K562 (cell line): ENCODE data around the gene CRAMP1. TPM values are rescaled to one million over a fixed set of nuclear protein-coding genes. Genes with fewer than 3 reads are reported as not detected.

ENCODE experiments used
- ATAC-seq: fragments of 200-7000 bp; cut with Tn5 transposase; 3 replicates; pipeline ENCODE4 v1.9.1; 2020; ENCODE audit warnings: moderate library complexity
- BruUV-seq: library from RNA; stranded (reverse); fragments of 400-500 nt; replicated peaks from 2 replicates; lab custom pipeline; 2021; lab: Mats Ljungman, UMichigan
- CTCF ChIA-PET: fragments of 300-600 bp; formaldehyde crosslinking; extraction: SDS; loops from one replicate; lab custom pipeline; 2021; ENCODE audit warnings: low intra/inter-chr PET ratio; lab: Yijun Ruan, JAX
- POLR2A ChIA-PET: fragments of 300-600, 350-650 bp; sonication (Branson Sonifier 250); formaldehyde crosslinking; extraction: SDS; loops from one replicate; lab custom pipeline; 2021; ENCODE audit warnings: antibody characterized with exemption, inconsistent platforms; lab: Yijun Ruan, JAX
- DNase-seq, 4 experiments: peaks; one replicate each; pipeline versions ENCODE4 v3.0.0 to v3.0.0-alpha.2; 2011 to 2018; ENCODE audit warnings: low spot score in 3 of 4, mixed read lengths in 3 of 4; ENCODE audit errors: extremely low read depth in 1 of 4
- FAIRE-seq: peaks from 2 replicates; lab custom pipeline; 2011; peaks lifted over from hg19 to GRCh38; lab: Jason Lieb, UNC
- H2AFZ ChIP-seq: 2 replicates; pipeline ENCODE4 v1.6.0; 2011; ENCODE audit warnings: low read depth, low read length, control low read depth, inconsistent platforms
- H3K27ac ChIP-seq: fragments of 200-600 bp; 3 replicates; pipeline ENCODE4 v1.8.0; 2011; ENCODE audit warnings: low read depth, mild to moderate bottlenecking, control low read depth, inconsistent platforms, low read length, moderate library complexity, mixed read lengths; ENCODE audit errors: extremely low read depth
- H3K27me3 ChIP-seq, 2 experiments: fragments of 300-600 bp in 1 of 2; 2 replicates in 1 of 2; 3 replicates in 1 of 2; pipeline versions ENCODE4 v1.6.0 to v1.8.0; 2011; ENCODE audit warnings: inconsistent platforms in 2 of 2, low read length in 2 of 2, mild to moderate bottlenecking in 1 of 2, mixed read lengths in 1 of 2, moderate library complexity in 1 of 2; ENCODE audit not compliant: control insufficient read depth in 2 of 2, insufficient read depth in 2 of 2
- H3K36me3 ChIP-seq: fragments of 300-600 bp; 3 replicates; pipeline ENCODE4 v1.8.0; 2011; ENCODE audit warnings: mild to moderate bottlenecking, low read length, inconsistent platforms; ENCODE audit not compliant: control insufficient read depth, insufficient read depth
- H3K4me1 ChIP-seq, 2 experiments: fragments of 200-600 bp in 1 of 2; replicated peaks in 1 of 2; 2 replicates in 1 of 2; 3 replicates in 1 of 2; pipeline versions ENCODE4 v1.5.1 to v1.8.0; 2011; ENCODE audit warnings: inconsistent platforms in 2 of 2, low read length in 2 of 2, mild to moderate bottlenecking in 1 of 2, mixed read lengths in 1 of 2, moderate library complexity in 1 of 2; ENCODE audit not compliant: control insufficient read depth in 2 of 2, insufficient read depth in 2 of 2
- H3K4me2 ChIP-seq: 2 replicates; pipeline ENCODE4 v1.6.1; 2011; ENCODE audit warnings: low read length, control low read depth, inconsistent platforms, mixed read lengths; ENCODE audit not compliant: insufficient read depth
- H3K4me3 ChIP-seq: fragments of 200-600 bp; sonication (generic), shearing (Covaris generic); 2 replicates; pipeline ENCODE4 v1.5.1; 2016; ENCODE audit warnings: control low read depth, inconsistent platforms
- H3K79me2 ChIP-seq: fragments of 200-600 bp; 3 replicates; pipeline ENCODE4 v1.8.0; 2011; ENCODE audit warnings: low read length, inconsistent platforms; ENCODE audit not compliant: control insufficient read depth, insufficient read depth
- H3K9ac ChIP-seq, 2 experiments: 2 replicates each; pipeline versions ENCODE4 v1.6.0 to v1.6.1; 2011; ENCODE audit warnings: low read depth in 2 of 2, low read length in 2 of 2, control low read depth in 1 of 2, inconsistent platforms in 1 of 2, mild to moderate bottlenecking in 1 of 2, mixed read lengths in 1 of 2; ENCODE audit not compliant: insufficient read depth in 1 of 2
- H3K9me1 ChIP-seq: one replicate; pipeline ENCODE4 v1.6.0; 2011; ENCODE audit warnings: inconsistent platforms, mild to moderate bottlenecking, low read length, moderate library complexity; ENCODE audit not compliant: control insufficient read depth, insufficient read depth
- H3K9me3 ChIP-seq: replicated peaks from 2 replicates; pipeline ENCODE4 v1.5.1; 2011; ENCODE audit warnings: low read depth, low read length, inconsistent platforms; ENCODE audit not compliant: control insufficient read depth, insufficient read depth
- H4K20me1 ChIP-seq: replicated peaks from 2 replicates; pipeline ENCODE4 v1.6.1; 2011; ENCODE audit warnings: low read length, inconsistent platforms, mixed read lengths; ENCODE audit not compliant: control insufficient read depth, insufficient read depth
- FOXJ3 ChIP-seq: sonication (generic); formaldehyde crosslinking; IDR thresholded peaks from 2 replicates; pipeline ENCODE4 v1.4.0; 2020; ENCODE audit warnings: mild to moderate bottlenecking, missing genetic modification reagents
- HOMEZ ChIP-seq: fragments of 250-450 bp; sonication (Bioruptor Pico); IDR thresholded peaks from 2 replicates; pipeline ENCODE4 v1.4.0; 2020; ENCODE audit warnings: mild to moderate bottlenecking, moderate library complexity
- LCOR ChIP-seq: sonication (generic); formaldehyde crosslinking; IDR thresholded peaks from 2 replicates; pipeline ENCODE4 v1.8.0; 2022; ENCODE audit warnings: mild to moderate bottlenecking, missing genetic modification reagents
- MBD2 ChIP-seq: sonication (generic); IDR thresholded peaks from 2 replicates; pipeline ENCODE4 v1.6.1; 2016; ENCODE audit warnings: low read depth, borderline replicate concordance
- STAT5A ChIP-seq: IDR thresholded peaks from 2 replicates; pipeline ENCODE4 v1.6.1; 2012; ENCODE audit warnings: low read length, inconsistent platforms, borderline replicate concordance
- TBL1XR1 ChIP-seq, 2 experiments: IDR thresholded peaks; 2 replicates each; pipeline ENCODE4 v1.6.1; 2012; ENCODE audit warnings: improper control_type of control experiment in 2 of 2, low read length in 2 of 2, mild to moderate bottlenecking in 1 of 2
- XRCC3 ChIP-seq: fragments of 450-650 bp; IDR thresholded peaks from 2 replicates; pipeline ENCODE4 v1.6.1; 2017; ENCODE audit warnings: mild to moderate bottlenecking, moderate library complexity
- WGBS: fragments of 100-300 bp; shearing (Covaris generic); methylation state at CpG from one replicate; pipeline ENCODE4 v1.1.6; 2016; ENCODE audit warnings: low coverage, mixed read lengths; ENCODE audit not compliant: insufficient coverage; ENCODE audit errors: missing lambda C conversion rate; 5-methylcytosine and 5-hydroxymethylcytosine counted together
- in situ Hi-C: fragments of 300-500 bp; cut with MboI; formaldehyde crosslinking; loops from 4 replicates; pipeline ENCODE4 v1.15.0; 2018; ENCODE audit warnings: inconsistent platforms, mixed read lengths
- intact Hi-C: fragments of 100-400 bp; cut with micrococcal nuclease; formaldehyde crosslinking; loops from 2 replicates; pipeline ENCODE4 v1.14.2; 2022
- polyA plus RNA-seq, 8 experiments: library from polyadenylated mRNA; depleted of rRNA in 4 of 8; stranded (reverse) in 5 of 8; unstranded in 3 of 8; fragments of >200 nt; fragmentation: Nextera tagmentation in 2 of 8; fragmentation: Illumina TruSeq in 1 of 8; extraction: Ambion mirVana in 2 of 8; extraction: Trizol in 1 of 8; gene quantifications; 2 replicates each; pipeline versions ENCODE4 v1.2.1 to v1.2.3, GENCODE V29; 2011 to 2014; ENCODE audit warnings: inconsistent platforms in 1 of 8, missing spikeins in 1 of 8
- total RNA-seq, 7 experiments: library from RNA; depleted of rRNA in 6 of 7; stranded (reverse); fragments of >200 nt in 6 of 7; fragmentation: Illumina TruSeq in 2 of 7; extraction: Trizol in 2 of 7; gene quantifications; 2 replicates each; pipeline versions ENCODE4 v1.2.1 to v1.2.3, GENCODE V29; 2011 to 2021; ENCODE audit warnings: low replicate concordance in 1 of 7

The CRAMP1 gene
- total and polyA plus RNA-seq, 9 of the 15 experiments (the other 6 are each of a cell fraction or from before 2014, with no cell fraction given) = 0.52 to 20.8 (median 7.5) TPM

- Histone ChIP-seq H3K4me1 (peaks cover 3 to 12% of the 10 kb centered on the region in 2 experiments), H3K9me3 (no peaks in the 10 kb centered on the region), H3K79me2 (peaks cover 3% of the 10 kb centered on the region; the same call in 1 of the 3 replicates), H3K27ac (no peak overlapping the region), H3K4me3 (no peak overlapping the region), H3K27me3 (no peaks in the 10 kb centered on the region), H4K20me1 (peaks cover 5% of the 10 kb centered on the region; the same call in 1 of the 2 replicates), H2AFZ (no peak overlapping the region), H3K36me3 (peaks cover 88% of the 10 kb centered on the region; the same call in 2 of the 3 replicates), H3K4me2 (no peak overlapping the region), H3K9me1 (peaks cover 3% of the 10 kb centered on the region), H3K9ac (no peak overlapping the region; a peak in 1 of 4 replicates)
- in situ Hi-C loops (no loop called here), intact Hi-C loops (no loop called here)
- no peak for DNase-seq
- ChIA-PET POLR2A (interaction anchor here (0.6 kb wide), 1 partner anchor 17 kb away, joined by 3 read pairs; no protein-coding TSS in a partner anchor), CTCF (no interaction called here)
- no peak for ATAC-seq
- FAIRE-seq = no peak
- WGBS = 87% methylated on average over 19 of the region's 20 CpGs
- TF ChIP-seq MBD2 (no peak), XRCC3 (no peak), STAT5A (no peak), FOXJ3 (CRISPR knock-in tag) (no peak), HOMEZ (no peak), LCOR (CRISPR knock-in tag) (no peak), TBL1XR1 (IDR thresholded peaks at IDR 0.05; ENCODE audit: low read length in 2 of 2) (no peak)
- BruUV-seq = no TSS peak
These were observed 28.2 kb downstream of the CRAMP1 start for GRCh38 chr16:1640261-1640941.
